Erythroblast (primary cell): ENCODE measurements around the gene ATG4D.
A peak's percentile ranks its signal among the peaks of the same experiment; 100 is the strongest.
"Not testable (repeated sequence)": the region's sequence is repeated elsewhere in the genome, so short reads cannot be mapped to it uniquely, and the experiment has no call there.

Experiments
- DNase-seq, 2 experiments: peaks; one replicate each; lab custom pipeline; 2025; lab: John Stamatoyannopoulos, UW
- GATA1 ChIP-seq: IDR thresholded peaks from 2 replicates; pipeline ENCODE4 v1.6.1; 2011; ENCODE audit warnings: low read depth, mild to moderate bottlenecking, control low read depth, low read length, moderate library complexity
- POLR2A ChIP-seq: IDR thresholded peaks from 2 replicates; pipeline ENCODE4 v1.6.1; 2011; ENCODE audit warnings: mild to moderate bottlenecking, low read length

ATG4D gene

GRCh38 chr19:10514211-10515145, 29.2 kb upstream of the ATG4D start:
- peak; percentile 39 to 56 for DNase-seq
- TF ChIP-seq GATA1 (no peak), POLR2A (no peak)

- TF ChIP-seq GATA1 = no peak
- no peak for DNase-seq
Observed at GRCh38 chr19:10516064-10516385, 27.7 kb upstream of the ATG4D start.

GRCh38 chr19:10516671-10517286, 26.9 kb upstream of the ATG4D start:
- no peak for DNase-seq
- TF ChIP-seq GATA1 (no peak), POLR2A (no peak)

DNA sequence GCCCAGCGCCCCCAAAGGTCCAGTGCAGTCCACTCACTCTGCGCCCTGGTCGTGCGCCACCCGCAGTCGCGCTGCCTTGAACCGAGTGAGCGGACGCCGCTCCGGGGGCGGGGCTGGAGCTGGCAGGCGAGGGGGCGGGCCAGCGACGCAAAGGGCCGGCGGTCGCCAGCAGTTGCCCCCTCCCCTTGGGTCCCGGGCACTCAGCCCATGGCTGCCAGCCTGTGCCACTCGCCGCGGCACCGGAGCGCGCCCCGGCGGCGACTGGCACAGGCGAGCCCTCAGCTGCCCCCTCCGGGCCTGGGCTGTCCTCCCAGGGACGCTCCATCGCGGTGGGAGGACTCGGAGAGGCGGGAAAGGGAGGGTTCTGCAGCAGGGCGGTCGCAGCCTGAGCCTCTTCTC, 26.3 kb upstream of the ATG4D start, which contains the start of gene S1PR5:
Gene S1PR5, minus strand, starts transcription at position 87 of the 399 bp plus-strand sequence. CDS start 2,436 bp downstream, outside the sequence.
- no peak for DNase-seq
- TF ChIP-seq POLR2A (no peak), GATA1 (no peak)

DNA sequence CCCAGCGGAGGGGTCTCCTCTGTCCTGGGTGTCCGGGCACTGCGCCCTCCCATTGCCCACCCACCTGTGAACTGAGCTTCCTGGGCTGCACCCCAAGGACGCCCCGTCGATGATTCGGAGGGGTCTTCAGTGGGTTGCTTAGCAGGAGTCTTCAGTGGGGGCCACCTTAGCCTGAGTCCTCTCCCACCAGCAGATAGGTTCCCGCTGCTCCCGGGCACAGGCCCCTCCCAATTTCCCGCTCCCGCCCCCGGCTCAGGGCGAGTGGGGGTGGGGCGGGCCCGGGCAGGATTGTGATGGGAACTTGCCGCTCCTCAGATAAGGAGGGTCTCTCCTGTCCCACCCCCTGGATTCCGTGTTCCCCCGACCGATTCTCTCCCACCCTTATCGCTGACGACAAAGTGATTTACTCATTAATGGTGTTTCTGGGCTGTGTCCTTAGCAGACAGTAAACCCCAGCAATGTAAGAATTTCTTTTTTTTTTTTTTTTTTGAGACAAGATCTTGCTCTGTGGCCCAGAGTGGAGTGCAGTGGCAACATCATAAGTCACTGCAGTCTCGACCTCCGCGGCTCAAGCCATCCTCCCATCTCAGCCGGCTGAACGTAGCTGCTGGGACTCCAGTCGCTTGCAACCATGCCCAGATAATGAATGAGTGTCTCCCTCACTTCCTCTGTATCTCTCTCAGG, 25.8 kb upstream of the ATG4D start:
- no peak for TF ChIP-seq GATA1
- no peak for TF ChIP-seq POLR2A

DNA sequence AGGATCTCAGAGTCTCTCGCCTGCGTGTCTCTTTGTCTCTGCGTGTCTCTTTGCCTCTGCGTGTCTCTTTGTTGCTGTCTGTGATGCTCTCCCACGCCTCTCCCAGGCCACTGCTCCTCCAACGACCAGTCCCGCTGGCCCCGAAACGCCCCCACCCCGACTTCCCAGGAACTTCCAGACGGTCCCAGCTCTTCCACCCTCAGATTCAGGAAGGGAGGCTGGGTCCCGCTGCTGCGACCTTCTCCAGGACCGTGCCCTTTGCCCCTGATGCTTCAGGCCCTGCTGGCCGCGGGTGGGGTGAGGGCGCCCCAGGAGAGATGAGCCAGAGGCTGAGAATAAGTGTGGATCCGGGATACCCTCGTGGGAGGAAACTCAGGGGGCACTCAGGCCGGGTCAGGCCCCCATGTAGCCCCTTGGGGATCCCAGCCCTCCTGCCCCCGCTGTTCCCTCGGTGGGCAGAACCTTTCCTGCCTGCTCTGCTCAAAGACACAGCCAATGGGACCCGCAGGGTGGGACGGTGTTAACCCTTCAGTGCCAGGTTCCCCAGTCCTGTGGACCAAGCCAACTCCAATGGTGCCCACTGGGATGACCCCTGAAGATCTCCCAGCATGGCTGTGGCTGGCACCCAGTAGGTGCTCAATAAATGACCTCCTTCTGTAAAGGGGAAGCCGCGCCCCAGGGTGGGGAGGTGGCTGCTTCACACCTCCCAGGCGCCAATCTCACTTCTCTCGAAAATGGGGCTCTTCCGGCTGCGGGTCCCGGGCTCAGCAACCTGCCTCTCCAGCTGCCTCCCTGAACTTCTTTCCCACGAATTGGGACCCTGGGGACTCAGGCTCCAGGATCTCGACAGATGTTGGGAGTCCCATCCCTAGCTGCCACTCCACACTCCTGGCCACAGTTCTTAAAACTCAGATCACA, 25.0 kb upstream of the ATG4D start:
- DNase-seq = no peak
- no peak for TF ChIP-seq POLR2A
- no peak for TF ChIP-seq GATA1

More for the DNA sequence above, 25.8 kb upstream of the ATG4D start:
- no peak for DNase-seq

DNA sequence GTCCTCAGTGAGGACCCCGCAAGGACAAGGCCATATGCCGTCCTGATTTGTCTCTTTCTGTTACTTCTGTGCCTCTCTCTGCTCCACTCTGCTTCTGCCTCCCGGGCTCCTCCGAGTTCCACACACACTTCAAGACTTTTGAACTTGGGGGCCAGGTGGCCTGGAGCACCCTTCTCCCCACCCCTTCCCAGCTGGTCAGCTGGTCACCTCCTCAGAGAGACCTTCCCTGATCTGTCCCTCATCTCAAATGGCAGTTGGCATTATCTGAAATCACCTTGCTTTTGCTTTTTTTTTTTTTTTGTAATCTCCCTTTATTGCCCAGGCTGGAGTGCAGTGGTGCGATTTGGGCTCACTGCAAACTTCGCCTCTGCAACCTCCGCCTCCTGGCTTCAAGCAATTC, 24.3 kb upstream of the ATG4D start:
- no peak for TF ChIP-seq GATA1
- TF ChIP-seq POLR2A = no peak
- DNase-seq = no peak

- DNase-seq = no peak
- TF ChIP-seq GATA1 = no peak
- no peak for TF ChIP-seq POLR2A
Observed at GRCh38 chr19:10520652-10521318, 22.9 kb upstream of the ATG4D start.

GRCh38 chr19:10521461-10522171, 22.1 kb upstream of the ATG4D start:
- no peak for DNase-seq
- TF ChIP-seq POLR2A (no peak), GATA1 (no peak)

GRCh38 chr19:10523135-10523636, 20.5 kb upstream of the ATG4D start:
- TF ChIP-seq GATA1 = no peak
- no peak for TF ChIP-seq POLR2A
- no peak for DNase-seq

- no peak for DNase-seq
- no peak for TF ChIP-seq GATA1
- no peak for TF ChIP-seq POLR2A
Observed at GRCh38 chr19:10525636-10526035, 18.1 kb upstream of the ATG4D start.

GRCh38 chr19:10526887-10527286, 16.8 kb upstream of the ATG4D start:
- DNase-seq = not testable (repeated sequence)
